NCI-H460 (cell line): Measurements from ENCODE around the gene CXCL9. TPM values are rescaled to one million over a fixed set of nuclear protein-coding genes. Genes with fewer than 3 reads are reported as not detected.
"Not testable (repeated sequence)": the region's sequence is repeated elsewhere in the genome, so short reads cannot be mapped to it uniquely, and the experiment has no call there.

Source experiments
- DNase-seq: peaks from one replicate; pipeline ENCODE4 v3.0.0-alpha.2; 2016; ENCODE audit warnings: low read depth; ENCODE audit errors: extremely low read depth
- total RNA-seq: library from RNA; depleted of rRNA; stranded (reverse); fragments of >200 nt; shearing (Covaris generic); gene quantifications from 2 replicates; pipeline ENCODE4 v1.2.3, GENCODE V29; 2014

CXCL9 gene
- total RNA-seq, 1 experiment from 2014 or later: not detected

DNA sequence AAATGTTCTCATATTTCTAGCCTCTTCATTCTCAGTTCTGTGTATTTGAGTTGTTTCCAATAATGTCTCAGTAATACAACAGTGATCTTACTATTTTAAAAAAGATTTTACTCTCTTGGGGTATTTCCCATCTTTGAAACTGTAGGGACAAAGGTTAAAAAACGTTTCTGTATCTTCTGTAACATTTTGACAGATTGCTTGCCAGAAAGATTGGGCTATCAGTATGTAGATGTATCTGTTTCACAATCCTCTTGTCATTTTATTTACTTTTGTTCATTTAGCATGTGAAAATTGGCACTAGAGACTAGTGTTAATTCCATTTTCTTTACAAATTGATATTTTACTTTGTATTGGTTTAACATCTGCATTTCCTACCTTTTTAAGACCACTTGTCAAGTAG is 6.2 kb upstream of the CXCL9 start:
- DNase-seq: no peak

DNA sequence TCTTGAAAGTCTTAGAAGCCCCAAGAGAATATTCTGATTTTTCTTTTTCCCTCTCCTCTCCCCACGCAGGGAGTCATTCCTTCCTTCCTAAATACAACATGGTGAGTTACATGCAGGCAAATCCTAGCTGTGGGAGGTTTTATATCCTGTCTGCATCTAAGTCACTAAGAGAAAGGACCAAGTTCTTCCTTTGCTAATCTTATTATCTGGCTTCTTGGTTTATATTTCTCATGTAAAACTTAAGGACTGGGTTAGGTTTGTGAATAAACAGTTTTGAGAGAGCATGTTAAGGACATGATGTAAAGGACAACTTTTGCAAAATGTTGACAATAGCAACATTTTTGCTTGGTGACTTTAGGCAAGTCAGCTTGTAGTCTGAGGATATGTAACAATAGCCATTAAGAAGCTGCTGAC is 5.1 kb upstream of the CXCL9 start:
- DNase-seq: no peak

DNA sequence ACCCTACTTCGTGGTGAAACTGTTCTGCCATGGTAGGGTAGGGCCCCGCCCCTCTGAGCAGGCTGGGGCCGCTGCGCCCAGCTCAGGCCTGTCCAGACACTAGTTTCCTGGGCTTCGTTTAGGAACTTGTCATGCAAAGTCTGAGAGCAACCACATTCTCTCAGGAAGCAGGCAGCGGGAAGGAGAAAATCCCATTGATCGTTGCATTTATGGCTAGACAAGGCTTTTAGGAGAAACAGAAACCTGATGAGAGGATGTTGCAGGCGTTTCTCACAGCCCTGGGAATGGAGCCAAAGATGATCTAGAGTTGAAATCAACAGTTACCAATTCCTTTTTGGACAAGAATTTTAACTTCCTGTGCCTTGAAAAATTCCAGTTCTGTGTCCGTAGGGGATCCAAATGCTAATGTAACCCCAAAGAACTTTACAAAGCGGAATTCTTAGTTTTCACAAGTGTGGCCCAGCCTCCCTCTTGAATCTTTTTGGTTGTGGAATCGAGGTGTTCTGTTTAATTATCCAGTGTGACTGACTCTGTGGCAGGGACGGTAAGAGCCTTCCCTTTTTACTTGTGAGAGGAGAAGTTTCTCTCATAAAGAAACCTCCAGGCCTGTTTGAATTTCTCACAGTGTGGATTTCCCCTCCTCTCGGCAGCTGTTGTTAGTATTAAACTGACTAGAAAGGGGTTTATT is 4.5 kb upstream of the CXCL9 start:
- DNase-seq: no peak

DNA sequence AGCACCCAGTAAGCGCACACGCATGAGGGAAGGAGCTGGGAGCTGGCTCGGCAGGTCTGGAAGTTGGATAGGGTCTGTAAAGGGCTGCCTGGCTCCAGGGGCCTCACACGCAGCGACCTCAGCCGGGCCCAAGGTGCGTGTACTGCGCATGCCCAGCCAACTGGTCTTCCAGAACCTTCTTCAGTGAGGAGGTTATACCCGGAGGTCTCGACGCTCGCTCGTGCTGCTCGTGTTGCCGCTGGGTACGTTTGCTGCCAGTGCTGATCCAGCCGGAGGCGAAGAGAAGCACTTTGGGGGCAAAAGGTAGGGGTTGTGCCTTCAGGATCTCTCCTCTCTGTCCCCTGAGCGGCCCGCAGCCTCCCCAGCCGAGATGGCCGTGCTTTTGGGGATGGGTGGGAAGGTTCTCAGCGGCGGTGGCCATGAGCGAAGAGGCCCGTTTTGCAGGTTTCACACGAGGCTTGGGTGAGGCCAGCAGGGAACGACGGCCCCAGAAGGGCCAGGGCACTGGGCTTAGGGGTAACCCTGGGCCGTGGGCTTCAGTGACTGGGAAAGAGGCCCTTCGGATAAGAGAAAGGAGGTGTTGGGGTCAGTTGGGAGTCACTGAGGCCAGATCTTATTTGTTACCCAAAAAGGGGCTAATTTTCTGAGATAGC is 3.8 kb upstream of the CXCL9 start:
- DNase-seq: no peak

DNA sequence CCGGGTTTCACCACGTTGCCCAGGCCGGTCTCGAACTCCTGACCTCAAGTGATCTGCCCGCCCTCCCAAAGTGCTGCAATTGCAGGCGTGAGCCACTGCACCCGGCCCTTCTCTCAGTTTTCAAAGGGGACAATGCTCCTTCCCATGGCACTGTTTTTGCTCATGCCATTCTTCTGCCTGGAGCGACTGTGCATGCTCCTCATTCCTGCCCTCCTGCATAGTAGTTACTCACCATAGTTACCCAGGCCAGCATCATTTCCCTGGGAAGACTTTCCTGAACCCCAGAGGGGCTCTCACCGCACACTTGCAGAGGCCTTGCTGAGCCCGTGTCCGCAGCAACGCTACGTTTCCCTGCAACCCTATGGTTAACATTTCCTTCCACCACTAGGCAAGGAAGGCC is 3.3 kb upstream of the CXCL9 start:
- no peak for DNase-seq

DNA sequence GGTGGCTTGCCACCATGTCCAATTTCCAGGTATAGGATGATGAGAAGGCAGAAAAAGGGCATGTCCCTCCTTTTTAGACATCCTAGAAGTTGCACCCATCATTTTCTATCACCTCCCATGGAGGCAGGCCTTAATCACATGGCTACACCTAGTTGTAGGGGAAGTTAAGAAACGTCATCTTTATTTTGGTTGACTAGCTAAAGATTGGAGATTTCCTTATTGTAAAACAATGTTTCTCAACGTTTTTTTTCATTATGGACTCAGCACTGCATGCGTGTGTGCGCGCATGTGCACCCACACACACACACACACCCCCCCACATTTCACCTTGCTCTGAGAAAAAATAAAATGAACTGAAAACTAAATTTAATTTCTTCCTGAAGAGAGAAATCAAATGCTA is 2.0 kb upstream of the CXCL9 start:
- DNase-seq: no peak

DNA sequence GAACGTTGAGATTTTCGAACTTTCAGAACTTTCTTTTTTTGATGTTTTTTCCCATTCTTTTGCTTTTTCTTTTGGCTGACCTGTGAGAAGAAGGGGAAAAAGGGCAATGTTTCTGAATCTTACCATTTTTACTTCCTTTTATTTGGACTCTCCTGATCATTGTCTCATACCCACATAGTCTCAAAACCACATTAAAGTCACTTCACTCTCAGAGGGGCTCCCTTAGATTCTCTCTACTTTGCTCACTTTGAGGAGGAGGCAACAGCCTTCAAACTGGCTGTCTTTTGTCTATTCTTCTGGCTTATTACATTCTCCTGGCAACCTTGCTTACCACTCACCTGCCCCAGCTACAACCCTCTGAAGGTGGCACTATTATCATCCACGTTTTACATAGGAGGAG is 3.7 kb downstream of the CXCL9 start:
- DNase-seq: no peak

DNA sequence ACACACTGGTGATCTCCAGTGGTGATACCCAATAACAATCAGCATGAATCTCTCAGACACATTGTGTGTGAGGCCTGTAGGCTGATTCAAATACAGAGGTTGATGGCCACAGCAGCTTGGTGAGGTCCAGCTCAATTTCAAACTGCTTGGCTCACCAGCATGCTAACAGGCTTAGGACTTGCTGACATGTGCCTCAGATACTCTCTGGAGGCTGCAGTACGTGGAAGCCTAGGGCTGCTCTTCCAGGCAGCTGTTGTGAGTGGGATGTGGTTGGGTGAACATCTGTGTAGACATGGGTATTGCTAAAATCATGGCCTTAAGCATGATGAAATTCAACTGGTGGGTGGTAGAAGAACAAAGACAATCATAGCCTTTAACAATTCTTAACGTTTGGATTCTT is 4.3 kb downstream of the CXCL9 start:
- DNase-seq: no peak

DNA sequence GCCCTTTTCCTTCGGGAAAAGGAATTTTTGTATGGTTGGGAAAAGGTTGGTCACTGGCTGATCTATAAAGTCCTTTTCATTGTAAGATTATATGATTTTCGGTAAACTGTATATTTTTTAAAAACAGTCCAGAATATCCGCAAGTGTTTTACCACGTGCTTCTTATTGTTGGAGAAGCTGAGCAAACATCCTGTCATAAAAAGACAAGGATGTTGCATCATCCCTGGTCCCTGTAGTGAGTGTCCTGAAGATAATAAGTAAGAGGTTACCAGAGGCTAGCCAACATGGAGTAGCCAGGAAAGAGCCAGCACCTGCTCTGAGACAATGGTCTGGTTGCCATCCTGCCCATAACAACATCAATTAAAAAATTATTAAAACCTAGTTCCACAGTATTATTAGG is 5.1 kb downstream of the CXCL9 start:
- no peak for DNase-seq

DNA sequence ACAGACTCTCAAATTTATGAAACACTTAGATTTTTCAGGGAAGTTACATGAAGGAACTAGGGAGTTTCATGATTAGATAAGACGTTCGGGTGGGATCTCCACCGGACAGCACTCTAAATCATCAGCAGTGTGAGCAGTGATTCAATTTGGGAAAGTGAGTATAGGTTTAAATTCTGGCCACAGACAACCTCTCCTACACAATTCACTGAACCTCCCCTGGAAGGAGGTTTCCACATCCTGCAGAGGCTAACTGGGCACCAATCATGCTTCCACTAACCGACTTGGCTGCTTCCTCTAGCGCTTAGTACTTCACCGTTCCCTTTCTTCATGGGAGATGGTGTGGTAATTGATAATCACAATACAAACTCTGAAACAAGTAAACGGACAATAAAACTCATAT is 5.6 kb downstream of the CXCL9 start:
- DNase-seq: no peak

DNA sequence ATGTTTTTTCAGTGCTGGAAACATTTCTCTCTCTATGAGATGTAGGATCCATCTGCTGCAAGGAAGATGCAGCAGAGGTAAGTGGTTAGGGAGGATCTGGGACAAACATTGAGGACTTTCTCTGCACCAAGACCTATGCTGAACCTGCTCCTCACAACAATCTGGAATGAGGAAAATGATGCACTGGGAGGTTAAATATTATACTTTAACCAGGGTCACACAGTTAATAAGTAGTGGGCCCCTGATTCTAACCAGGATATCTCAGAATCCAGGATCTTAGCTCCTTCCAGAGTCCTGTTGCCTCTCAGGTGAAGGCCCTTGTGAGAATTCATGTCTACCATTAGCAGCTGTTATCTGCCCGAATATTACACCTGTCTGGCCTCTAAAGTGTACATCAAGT is 7.0 kb downstream of the CXCL9 start:
- no peak for DNase-seq

DNA sequence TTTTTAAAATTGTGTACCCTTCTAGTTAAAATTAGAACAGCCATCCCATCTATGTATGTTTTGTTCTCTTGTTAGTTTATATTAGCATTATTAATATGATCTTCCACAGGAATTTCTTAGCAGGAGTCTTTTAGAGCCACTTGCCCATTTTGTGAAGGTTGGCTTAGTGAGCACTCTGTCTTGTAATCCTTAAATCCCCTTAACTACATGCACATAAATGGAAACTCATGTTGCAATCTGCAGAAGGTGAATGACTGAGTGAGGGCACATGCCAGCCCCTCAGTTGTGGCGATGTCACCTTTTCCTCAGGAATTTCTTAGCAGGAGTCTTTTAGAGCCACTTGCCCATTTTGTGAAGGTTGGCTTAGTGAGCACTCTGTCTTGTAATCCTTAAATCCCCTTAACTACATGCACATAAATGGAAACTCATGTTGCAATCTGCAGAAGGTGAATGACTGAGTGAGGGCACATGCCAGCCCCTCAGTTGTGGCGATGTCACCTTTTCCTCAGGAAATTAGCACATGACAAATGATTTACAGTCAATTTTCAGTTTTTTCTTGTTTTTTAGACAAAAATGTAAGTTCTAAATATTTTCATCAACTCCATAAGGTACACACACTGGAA is 8.7 kb downstream of the CXCL9 start:
- DNase-seq: not testable (repeated sequence)

DNA sequence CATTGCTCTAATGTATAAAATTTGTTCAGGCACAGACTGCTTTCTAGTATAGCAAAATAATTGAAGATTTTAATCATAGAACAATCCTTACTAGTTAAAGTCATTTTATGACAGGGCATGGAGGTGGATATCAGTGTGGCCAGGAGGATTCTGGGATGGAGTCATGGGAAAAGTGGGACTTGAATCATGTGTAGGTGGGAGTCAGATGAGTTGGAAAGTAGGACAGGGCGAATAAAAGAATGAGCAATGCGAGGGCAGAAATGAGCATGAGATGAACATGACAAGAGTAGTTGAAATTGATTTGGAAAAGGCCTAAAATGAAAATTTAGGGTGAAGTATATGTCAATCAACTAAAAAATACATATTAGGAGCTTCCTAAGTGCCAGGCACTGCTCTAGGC is 9.4 kb downstream of the CXCL9 start:
- DNase-seq: no peak

DNA sequence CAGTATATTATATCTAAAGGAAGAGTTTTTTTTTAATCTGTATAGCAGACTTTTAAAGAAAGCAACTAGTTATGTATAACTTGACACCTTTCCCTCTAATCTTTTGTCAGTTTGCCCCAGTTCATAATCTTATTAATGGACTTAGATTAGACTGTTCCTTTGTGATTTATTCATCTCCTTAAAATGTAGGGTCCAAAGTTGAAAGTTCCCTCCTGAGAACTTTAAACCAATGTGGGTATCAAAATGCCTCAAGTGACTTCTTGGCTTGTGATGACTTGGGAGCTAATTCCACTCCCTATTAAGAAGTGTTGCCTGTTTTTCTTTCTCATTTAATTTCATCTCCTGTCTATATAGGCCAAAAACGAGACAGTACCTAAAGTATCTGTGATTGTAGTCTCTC is 10.2 kb downstream of the CXCL9 start:
- DNase-seq: no peak

DNA sequence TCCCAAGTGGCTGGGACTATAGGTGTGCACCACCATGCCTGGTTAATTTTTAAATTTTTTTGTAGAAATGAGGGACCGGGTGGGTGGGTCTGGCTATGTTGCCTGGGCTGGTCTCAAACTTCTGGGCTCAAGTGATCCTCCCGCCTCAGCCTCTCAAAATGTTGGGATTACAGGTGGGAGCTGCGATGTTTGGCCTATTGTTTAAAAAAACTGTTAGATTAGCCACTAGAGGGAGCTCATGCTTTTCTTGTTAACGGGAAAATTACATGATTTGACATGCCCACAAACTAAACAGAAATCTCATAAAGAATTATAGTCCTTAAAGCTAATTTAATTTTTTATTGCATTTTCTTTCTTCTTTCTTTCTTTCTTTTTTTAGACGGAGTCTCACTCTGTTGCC is 11.6 kb downstream of the CXCL9 start:
- DNase-seq: peak; percentile 43

DNA sequence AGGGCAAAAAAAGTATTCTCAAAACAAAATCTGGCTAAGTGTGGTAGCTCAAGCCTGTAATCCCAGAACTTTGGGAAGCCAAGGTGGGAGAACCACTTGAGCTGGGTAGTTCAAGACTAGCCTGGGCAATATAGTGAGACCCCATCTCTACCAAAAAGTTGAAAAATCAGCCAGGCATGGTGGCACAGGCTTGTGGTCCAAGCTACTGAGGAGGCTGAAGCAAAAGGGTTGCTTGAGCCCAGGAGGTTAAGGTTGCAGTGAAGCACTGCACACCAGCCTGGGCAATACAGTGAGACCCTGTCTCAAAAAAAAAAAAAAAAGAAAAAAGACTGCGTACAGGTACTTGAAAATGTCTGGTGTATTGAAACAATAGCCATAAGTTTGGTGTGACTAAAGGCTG is 14.8 kb downstream of the CXCL9 start:
- no peak for DNase-seq

DNA sequence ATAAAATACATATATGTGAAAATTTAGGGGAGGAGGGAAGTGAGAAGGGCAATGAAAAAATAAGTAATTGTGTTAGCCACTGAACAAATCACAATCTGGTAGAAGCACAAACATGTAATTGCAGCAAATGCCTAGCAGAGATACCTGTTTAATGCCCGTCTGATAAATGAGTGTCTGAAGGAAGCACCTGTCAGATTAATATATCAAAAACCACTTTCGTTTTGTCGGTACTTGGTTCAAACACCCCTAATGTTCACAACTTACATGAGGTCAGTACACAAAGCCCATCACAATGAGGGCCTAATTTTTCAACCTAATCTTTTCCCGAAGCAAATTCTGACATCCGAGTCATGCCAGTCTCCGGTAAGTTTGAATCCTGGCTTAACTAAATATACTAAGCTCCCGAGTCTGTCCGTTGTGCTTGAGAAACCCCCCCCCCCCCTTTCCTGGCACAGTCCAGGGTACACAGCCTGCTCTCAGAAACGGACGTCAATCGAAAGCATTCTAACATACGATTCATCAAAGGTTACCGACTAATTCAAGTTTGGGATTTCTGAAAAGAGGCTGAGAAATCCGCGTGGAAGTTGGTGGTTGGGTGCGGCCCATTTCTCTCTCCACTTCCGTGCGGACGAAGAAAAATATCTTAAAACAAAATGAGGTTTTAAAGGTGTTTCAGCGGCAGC is 17.3 kb downstream of the CXCL9 start:
- no peak for DNase-seq

DNA sequence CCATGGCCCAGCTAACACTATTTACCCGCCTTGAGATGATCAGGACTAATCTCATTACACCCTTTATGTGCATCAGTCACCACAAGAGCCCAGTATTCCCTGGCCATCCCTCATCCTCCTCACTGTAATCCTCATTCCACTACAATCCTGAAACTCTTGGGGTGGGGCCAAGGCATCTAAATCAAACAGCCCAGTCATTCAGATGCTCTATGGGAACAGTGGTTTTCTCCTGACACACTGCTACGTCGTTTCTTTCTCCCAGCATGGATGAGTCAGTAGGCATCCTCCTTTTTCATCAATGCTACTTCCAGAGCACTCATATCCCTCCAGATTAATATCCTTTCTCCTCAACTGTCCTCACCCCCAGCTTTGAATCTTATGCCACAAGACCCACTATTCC is 22.2 kb downstream of the CXCL9 start:
- DNase-seq: no peak

DNA sequence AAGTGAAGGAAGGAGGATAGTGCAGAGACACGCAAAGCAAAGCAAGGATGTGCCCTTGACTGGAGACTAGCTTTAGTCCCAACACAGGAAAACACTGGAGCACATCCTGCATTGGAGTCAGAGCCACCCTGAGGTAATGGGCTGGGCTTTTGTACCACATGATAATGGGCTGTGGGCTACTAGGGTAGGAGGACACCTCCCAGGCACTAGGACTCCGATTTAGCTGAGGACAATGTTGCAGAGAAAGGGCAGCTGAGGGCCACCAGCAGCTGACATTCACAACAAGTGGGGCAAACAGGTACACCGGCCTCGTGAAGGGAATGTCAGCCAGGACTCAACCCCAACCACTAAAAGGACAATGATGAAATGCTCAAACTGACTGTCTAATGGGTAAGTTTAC is 26.7 kb downstream of the CXCL9 start:
- no peak for DNase-seq

DNA sequence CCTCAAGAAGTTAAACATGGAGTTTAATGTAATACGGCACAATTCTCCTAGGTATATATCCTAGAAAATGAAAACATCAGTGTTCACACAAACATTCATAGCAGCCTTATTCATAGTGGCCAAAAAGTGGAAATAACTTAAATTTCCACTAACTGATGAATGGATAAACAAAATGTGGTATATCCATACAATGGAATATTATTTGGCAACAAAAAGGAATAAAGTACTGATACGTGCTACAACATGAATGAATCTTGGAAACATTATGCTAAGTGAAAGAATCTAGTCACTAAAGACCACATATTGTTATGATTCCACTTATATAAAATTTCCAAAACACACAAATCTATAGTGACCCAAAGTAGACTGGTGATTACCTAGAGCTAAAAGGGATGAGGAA is 31.1 kb downstream of the CXCL9 start:
- no peak for DNase-seq

DNA sequence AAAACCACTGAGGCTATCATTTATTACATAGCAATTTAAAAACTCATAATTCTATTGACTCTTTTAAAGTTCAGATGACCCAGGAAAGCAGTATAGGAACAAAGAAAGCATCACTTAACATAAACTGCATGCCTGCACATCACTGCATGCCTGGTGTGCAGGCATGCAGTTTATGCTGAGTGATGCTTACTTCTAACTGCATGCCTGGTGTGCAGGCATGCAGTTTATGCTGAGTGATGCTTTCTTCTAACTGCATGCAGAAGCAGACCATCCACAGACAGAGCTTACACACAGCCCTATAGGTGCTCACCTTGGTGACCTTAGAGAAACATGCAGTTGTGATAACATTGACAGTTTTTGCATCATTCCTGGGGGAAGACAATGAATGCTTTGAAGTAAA is 33.5 kb downstream of the CXCL9 start:
- DNase-seq: no peak

DNA sequence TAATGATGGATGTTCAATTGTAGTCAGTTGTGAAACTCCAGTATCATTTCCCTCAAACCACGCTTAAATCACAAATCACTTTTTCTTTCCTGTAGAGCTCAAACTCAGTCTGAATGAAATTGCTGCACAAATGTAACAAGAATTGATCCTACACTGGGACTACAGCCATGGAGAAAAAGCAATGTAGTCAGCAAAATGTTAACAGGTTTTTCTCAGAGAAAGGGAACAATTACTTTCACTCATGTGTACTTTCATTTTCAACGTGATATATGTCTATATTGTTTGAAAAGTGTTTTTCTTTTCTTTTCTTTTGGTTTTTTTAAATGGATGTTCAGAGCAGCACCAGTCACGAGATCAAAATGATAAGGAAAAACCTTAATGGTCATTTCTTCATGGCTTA is 39.2 kb downstream of the CXCL9 start:
- no peak for DNase-seq
